Measurements from ENCODE around the gene SH2D2A. TPM values are rescaled to one million over a fixed set of nuclear protein-coding genes. Genes with fewer than 3 reads are reported as not detected.

Gene SH2D2A
- total and polyA plus RNA-seq, 9 of the 15 experiments (the other 6 are each of a cell fraction or from before 2014, with no cell fraction given), result 0.89 to 33.6 (median 6.9) TPM

DNA sequence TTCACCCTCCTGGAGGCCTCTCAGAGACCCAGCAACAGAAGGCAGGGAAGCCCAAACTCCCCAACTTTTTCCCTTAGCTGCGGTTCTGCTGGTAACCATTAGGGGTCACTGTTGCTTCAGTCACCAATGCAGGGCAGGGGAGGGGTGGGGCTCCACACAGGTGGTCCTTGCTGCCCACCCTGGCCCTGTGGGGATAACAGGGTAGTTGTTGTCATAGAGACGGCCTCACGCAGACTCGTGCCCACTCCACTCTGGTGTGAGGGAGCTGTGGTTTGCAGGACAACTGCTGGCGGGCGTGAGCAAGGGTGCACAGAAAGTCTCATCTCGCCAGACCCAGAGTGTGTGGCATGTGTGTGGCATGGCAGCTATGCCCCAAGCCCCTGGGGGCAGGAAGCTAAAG, 22.3 kb upstream of the SH2D2A start (continued):
- TF ChIP-seq, protein P1, sequence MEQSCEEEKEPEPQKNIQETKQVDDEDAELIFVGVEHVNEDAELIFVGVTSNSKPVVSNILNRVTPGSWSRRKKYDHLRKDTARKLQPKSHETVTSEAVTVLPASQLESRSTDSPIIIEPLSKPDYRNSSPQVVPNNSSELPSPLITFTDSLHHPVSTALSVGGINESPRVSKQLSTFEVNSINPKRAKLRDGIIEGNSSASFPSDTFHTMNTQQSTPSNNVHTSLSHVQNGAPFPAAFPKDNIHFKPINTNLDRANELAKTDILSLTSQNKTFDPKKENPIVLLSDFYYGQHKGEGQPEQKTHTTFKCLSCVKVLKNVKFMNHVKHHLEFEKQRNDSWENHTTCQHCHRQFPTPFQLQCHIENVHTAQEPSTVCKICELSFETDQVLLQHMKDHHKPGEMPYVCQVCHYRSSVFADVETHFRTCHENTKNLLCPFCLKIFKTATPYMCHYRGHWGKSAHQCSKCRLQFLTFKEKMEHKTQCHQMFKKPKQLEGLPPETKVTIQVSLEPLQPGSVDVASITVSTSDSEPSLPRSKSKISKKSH (CRISPR knock-in tag; IDR thresholded peaks at IDR 0.05), result no peak
- no peak for TF ChIP-seq JUND (IDR thresholded peaks at IDR 0.05; ENCODE audit: borderline replicate concordance, low read depth, low read length)
- TF ChIP-seq JUND (tag; IDR thresholded peaks at IDR 0.05; ENCODE audit: borderline replicate concordance, low read depth, low read length), result no peak; the same call in 2 of the 3 replicates
- TF ChIP-seq CREBBP (IDR thresholded peaks at IDR 0.05; ENCODE audit: low read depth, low read length), result no peak
- no peak for TF ChIP-seq PRMT5 (CRISPR knock-in tag; IDR thresholded peaks at IDR 0.05)
- TF ChIP-seq TAF1 (IDR thresholded peaks at IDR 0.05; ENCODE audit: control insufficient read depth, extremely low read depth, insufficient read depth, low read length, severe bottlenecking), result no peak
- TF ChIP-seq PRPF4 (IDR thresholded peaks at IDR 0.05; ENCODE audit: insufficient read depth, low read depth, low read length, poor library complexity, severe bottlenecking), result no peak
- no peak for TF ChIP-seq BACH1 (tag; IDR thresholded peaks at IDR 0.05)
- no peak for TF ChIP-seq BHLHE40 (IDR thresholded peaks at IDR 0.05; ENCODE audit: low read length)
- no peak for TF ChIP-seq MED1 (CRISPR knock-in tag; IDR thresholded peaks at IDR 0.05; ENCODE audit: borderline replicate concordance)
- no peak for TF ChIP-seq TEAD2 (tag; IDR thresholded peaks at IDR 0.05)
- TF ChIP-seq, protein P2, sequence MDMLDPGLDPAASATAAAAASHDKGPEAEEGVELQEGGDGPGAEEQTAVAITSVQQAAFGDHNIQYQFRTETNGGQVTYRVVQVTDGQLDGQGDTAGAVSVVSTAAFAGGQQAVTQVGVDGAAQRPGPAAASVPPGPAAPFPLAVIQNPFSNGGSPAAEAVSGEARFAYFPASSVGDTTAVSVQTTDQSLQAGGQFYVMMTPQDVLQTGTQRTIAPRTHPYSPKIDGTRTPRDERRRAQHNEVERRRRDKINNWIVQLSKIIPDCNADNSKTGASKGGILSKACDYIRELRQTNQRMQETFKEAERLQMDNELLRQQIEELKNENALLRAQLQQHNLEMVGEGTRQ (CRISPR knock-in tag; IDR thresholded peaks at IDR 0.05), result no peak
- TF ChIP-seq DPF2 (IDR thresholded peaks at IDR 0.05), result no peak
- peak; percentile 48; the same call in 1 of the 2 replicates for TF ChIP-seq STAG1 (CRISPR knock-in tag; IDR thresholded peaks at IDR 0.05; ENCODE audit: borderline replicate concordance)
- no peak for TF ChIP-seq GATAD2B (IDR thresholded peaks at IDR 0.05; ENCODE audit: borderline replicate concordance)
- TF ChIP-seq FOXM1 (IDR thresholded peaks at IDR 0.05; ENCODE audit: low read depth), result no peak
- TF ChIP-seq FOXM1 (CRISPR knock-in tag; IDR thresholded peaks at IDR 0.05; ENCODE audit: low read depth), result no peak
- no peak for TF ChIP-seq TAF9B (IDR thresholded peaks at IDR 0.05; ENCODE audit: partially characterized antibody)
- no peak for TF ChIP-seq MAFK (IDR thresholded peaks at IDR 0.05; ENCODE audit: low read length)
- no peak for TF ChIP-seq SRSF3 (IDR thresholded peaks at IDR 0.05; ENCODE audit: insufficient read depth, low read length)
- 0 out of 2 replicates have a peak, but pooled peaks have one; percentile 25 for TF ChIP-seq ARID2 (IDR thresholded peaks at IDR 0.05)
- no peak for TF ChIP-seq HDAC1 (IDR thresholded peaks at IDR 0.05)
- no peak for TF ChIP-seq NUFIP1 (IDR thresholded peaks at IDR 0.05; ENCODE audit: partially characterized antibody)
- no peak for TF ChIP-seq CHD1 (IDR thresholded peaks at IDR 0.05; ENCODE audit: low read length)
- no peak for TF ChIP-seq ZNF76 (CRISPR knock-in tag; IDR thresholded peaks at IDR 0.05; ENCODE audit: borderline replicate concordance)
- TF ChIP-seq ATF7 (IDR thresholded peaks at IDR 0.05), result no peak
- no peak for TF ChIP-seq NFIC (IDR thresholded peaks at IDR 0.05)
- TF ChIP-seq PHTF2 (CRISPR knock-in tag; IDR thresholded peaks at IDR 0.05), result no peak
- TF ChIP-seq, protein P3, sequence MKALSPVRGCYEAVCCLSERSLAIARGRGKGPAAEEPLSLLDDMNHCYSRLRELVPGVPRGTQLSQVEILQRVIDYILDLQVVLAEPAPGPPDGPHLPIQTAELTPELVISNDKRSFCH (CRISPR knock-in tag; IDR thresholded peaks at IDR 0.05), result no peak
- TF ChIP-seq, protein P3 (tag; IDR thresholded peaks at IDR 0.05), result no peak
- no peak for TF ChIP-seq POLR2AphosphoS2 (IDR thresholded peaks at IDR 0.05; ENCODE audit: low read length)
- no peak for TF ChIP-seq KHSRP (IDR thresholded peaks at IDR 0.05)
- TF ChIP-seq ZKSCAN3 (CRISPR knock-in tag; IDR thresholded peaks at IDR 0.05), result no peak

All from K562 (cell line).